ENCODE results near the gene ENO1.

ENO1 gene

DNA sequence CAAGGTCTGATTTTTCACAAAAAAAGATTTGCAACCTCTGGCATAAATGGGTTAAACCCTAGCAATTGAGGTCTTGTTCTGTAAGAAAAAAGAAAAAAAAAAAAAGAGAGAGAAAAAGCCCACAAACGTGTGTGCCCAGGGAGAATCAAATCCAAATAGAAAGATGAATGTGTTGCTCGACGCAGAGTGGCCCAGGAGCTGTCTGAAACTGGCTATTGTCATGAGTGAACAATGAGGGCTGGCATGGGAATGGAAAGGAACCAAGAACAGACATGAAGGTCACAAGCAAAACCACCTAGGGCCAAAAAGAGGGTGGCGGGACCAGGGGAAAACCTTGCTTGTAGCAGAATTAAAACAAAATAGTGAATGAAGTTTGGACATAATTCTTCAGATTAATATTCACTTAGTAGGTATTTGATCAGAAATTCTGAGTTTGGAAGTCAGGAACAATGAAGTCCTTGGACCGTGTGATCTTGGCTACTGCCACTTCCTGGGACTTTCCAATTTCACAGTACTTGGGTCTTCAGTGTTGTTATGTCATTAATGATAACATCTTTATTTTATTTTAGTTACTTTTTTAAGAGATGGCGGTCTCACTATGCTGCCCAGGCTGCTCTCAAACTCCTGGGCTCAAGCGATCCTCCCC lies 3.1 kb downstream of the ENO1 start:
- FAIRE-seq (no peak), DNase-seq (ENCODE audit: insufficient read length) (no peak)
- TF ChIP-seq TAF1 (IDR thresholded peaks at IDR 0.05; ENCODE audit: borderline replicate concordance, low read depth, low read length), result no peak
- TF ChIP-seq POLR2A (IDR thresholded peaks at IDR 0.05; ENCODE audit: low read depth, low read length), result no peak; the same call in 1 of the 2 replicates
- TF ChIP-seq POLR2AphosphoS5 (IDR thresholded peaks at IDR 0.05; ENCODE audit: low read depth, low read length), result peak; percentile 36; the same call in 1 of the 2 replicates

DNA sequence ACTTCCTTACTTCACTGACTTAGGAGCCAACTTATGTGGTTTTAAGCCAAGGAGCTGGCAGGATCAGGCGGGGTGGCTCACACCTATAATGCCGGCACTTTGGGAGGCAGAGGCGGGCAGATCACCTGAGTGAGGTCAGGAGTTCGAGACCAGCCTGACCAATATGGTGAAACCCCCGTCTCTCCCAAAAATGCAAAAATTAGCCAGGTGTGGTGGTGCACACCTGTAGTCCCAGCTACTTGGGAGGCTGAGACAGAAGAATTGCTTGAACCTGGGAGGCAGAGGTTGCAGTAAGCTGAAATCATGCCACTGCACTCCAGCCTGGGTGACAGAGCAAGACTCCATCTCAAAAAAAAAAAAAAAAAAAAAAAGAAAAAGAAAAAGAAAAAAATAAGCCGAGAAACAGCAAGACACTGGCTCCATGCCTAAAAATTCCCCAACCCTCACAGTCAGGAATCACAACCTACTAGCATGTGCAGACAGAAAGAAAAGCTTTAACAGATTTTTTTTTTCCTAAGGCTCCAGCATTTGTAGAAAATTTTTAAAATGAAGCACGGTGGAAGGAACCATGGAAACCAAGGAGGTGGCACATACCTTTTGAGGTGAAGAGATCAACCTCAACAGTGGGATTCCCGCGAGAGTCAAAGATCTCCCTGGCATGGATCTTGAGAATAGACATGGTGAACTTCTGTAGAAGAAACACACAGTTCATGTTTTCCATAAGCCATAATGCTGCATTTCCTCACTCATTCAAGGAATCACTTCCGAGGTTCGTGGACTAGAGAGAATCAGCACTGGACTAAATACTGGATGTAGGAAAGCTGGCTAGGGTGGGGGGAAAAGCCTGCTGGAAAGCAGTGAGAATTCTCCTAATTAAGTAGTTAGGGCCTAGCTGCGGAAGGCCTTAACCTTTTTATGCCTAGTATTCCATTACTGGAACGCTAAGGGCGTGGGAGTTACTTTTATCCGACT lies 4.0 kb downstream of the ENO1 start:
- no peak for DNase-seq (ENCODE audit: insufficient read length)
- FAIRE-seq, result no peak
- TF ChIP-seq POLR2AphosphoS5 (IDR thresholded peaks at IDR 0.05; ENCODE audit: low read depth, low read length) (peak; percentile 71; the same call in 1 of the 2 replicates), TAF1 (IDR thresholded peaks at IDR 0.05; ENCODE audit: borderline replicate concordance, low read depth, low read length) (no peak), POLR2A (IDR thresholded peaks at IDR 0.05; ENCODE audit: low read depth, low read length) (no peak)

DNA sequence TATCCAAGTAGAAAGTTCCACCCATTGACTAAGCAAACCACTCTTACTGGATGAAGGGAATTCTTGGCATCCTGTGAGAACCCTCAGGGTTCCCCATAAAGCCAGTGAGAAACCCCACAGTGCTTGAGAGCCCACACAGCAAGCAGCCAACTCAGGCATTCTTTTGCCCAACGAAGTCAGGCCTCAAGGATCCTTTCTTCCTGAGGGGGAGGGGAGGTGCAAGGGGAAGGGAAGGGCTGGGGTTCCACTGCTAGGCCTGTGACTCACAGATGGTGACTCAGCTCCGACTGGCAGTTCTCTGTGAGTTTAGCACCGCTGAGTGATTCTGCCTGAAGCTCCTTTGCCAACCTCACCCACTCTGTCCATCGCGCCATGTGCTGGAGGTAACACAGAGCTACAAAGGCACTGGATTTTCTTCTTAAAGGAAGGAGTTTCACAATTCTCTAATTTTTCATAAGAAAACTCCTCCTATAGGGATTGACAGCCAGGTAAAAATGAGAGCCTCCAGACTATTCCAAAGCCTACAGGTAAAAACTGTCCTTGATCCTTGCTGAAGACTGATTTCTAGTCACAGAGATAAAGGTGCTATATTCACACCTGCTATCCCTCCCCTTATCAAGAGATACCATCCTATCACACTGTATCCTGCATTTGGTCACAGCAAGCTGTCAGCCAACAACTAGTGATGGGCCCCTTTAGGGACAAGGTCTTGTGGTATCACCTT lies 4.8 kb downstream of the ENO1 start:
- FAIRE-seq (no peak), DNase-seq (ENCODE audit: insufficient read length) (no peak)

DNA sequence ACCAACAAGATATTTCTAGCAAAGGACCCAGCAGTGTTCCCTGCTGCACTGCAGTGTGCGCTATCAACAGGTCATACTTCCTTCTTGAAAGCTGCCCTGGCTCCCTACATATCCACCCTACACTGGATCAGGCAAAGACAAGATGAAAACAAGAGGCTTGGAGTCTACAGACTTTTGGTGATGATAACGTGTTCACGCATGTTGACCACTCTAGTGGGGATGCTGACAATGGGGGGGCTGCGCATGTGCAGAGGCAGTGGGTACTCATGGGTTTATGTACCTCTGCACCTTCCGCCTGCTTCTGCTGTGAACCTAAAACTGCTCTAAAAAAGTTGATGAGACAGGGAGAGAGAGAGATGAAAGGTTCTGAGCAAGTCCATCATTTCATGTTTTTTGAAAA lies 5.5 kb downstream of the ENO1 start:
- FAIRE-seq, result no peak
- no peak for DNase-seq (ENCODE audit: insufficient read length)
- no peak for TF ChIP-seq POLR2A (IDR thresholded peaks at IDR 0.05; ENCODE audit: low read depth, low read length)
- peak; percentile 32; the same call in 1 of the 2 replicates for TF ChIP-seq POLR2AphosphoS5 (IDR thresholded peaks at IDR 0.05; ENCODE audit: low read depth, low read length)

More for the DNA sequence above, 4.8 kb downstream of the ENO1 start:
- TF ChIP-seq POLR2AphosphoS5 (IDR thresholded peaks at IDR 0.05; ENCODE audit: low read depth, low read length), result no peak
- no peak for TF ChIP-seq TAF1 (IDR thresholded peaks at IDR 0.05; ENCODE audit: borderline replicate concordance, low read depth, low read length)
- 0 out of 2 replicates have a peak, but pooled peaks have one; percentile 27 for TF ChIP-seq POLR2A (IDR thresholded peaks at IDR 0.05; ENCODE audit: low read depth, low read length)

DNA sequence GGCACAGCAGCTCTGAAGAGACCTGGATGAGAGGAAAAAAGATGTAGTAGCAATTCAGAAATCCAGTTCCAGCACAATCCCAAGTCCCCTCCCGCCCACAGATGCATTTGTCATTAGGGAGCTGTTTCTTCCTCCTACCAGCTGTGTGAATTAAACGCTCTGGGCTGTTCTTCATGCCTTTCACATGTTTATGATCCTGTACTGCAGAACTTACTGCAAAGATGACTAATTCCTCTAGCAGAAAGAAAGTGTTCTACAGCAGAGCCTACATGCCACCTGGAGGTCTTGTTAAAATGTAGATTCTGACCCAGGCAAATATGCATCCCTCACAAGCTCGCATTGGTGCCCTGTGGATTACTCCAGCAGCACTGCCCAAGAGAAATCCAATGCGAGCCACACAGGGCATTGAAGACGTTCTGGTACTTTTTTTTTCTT lies 6.5 kb downstream of the ENO1 start:
- DNase-seq (ENCODE audit: insufficient read length), result no peak

DNA sequence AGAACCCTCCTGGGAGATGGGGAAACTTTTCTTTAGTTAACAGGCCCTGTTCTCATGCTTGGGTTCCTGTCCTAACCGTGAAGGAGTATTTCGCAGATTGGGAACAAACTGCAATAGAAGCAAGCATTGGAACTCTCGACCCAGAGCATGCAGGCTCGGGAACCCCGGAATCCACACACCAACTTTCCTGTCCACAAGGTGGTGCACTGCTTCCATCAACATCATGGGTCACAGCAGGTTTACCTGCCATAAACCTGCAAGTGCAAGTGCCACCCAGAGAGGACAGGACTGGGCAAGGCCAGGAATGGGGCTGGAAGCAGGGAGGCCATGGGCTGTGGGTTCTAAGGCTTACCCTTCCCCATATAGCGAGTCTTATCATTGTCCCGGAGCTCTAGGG lies 6.9 kb downstream of the ENO1 start:
- TF ChIP-seq TAF1 (IDR thresholded peaks at IDR 0.05; ENCODE audit: borderline replicate concordance, low read depth, low read length) (no peak), POLR2A (IDR thresholded peaks at IDR 0.05; ENCODE audit: low read depth, low read length) (no peak; the same call in 1 of the 2 replicates), POLR2AphosphoS5 (IDR thresholded peaks at IDR 0.05; ENCODE audit: low read depth, low read length) (no peak; the same call in 1 of the 2 replicates)
- DNase-seq (ENCODE audit: insufficient read length) (no peak), FAIRE-seq (no peak)

More for the DNA sequence above, 6.5 kb downstream of the ENO1 start:
- TF ChIP-seq POLR2A (IDR thresholded peaks at IDR 0.05; ENCODE audit: low read depth, low read length) (no peak; the same call in 1 of the 2 replicates), TAF1 (IDR thresholded peaks at IDR 0.05; ENCODE audit: borderline replicate concordance, low read depth, low read length) (no peak), POLR2AphosphoS5 (IDR thresholded peaks at IDR 0.05; ENCODE audit: low read depth, low read length) (no peak; the same call in none of the 2 replicates)
- no peak for FAIRE-seq

DNA sequence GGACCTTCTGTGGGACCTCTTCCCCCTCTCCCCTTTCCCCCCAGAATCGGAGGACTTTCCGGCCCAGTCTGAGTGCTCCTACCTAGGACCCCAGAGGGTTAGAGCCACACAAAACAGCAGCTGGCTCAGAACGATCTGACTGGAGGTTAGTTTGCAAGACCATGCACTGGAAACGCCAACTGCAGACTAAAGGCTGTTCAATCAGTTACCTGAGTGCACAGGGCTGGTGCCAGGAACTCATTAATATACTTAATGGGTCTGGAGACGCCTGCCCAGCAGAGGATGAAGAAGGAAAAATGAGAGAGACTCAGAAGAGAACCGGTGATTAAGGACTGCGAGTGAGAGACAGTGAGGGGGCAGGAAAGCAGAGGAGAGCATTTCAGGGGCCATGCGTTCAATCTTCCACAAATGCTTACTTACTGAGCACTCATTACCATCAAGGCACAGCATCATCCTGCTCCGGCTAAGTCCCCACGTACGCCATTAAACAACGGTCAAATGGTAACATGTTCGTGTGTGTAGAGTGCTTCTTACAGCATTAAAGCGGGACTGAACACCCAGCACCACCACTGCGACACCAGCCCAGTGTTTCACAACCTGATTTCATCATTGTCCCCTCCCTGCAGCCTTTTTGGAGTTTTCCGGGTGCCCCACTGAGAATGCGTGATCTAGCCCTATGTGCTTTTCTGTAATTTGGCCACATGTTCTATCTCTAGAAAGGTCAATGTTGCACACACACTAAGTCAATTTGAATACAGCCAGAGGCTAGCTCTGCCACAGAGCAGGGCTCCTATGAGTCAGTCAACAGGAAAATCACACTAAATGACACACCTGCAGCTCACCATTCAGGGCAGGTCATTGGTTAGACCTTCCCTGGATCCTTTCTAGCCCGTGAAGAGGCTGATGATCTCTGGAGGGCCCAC lies 7.6 kb downstream of the ENO1 start:
- DNase-seq (ENCODE audit: insufficient read length), result no peak
- TF ChIP-seq TAF1 (IDR thresholded peaks at IDR 0.05; ENCODE audit: borderline replicate concordance, low read depth, low read length) (no peak), POLR2AphosphoS5 (IDR thresholded peaks at IDR 0.05; ENCODE audit: low read depth, low read length) (0 out of 2 replicates have a peak, but pooled peaks have one; percentile 39)
- no peak for FAIRE-seq

DNA sequence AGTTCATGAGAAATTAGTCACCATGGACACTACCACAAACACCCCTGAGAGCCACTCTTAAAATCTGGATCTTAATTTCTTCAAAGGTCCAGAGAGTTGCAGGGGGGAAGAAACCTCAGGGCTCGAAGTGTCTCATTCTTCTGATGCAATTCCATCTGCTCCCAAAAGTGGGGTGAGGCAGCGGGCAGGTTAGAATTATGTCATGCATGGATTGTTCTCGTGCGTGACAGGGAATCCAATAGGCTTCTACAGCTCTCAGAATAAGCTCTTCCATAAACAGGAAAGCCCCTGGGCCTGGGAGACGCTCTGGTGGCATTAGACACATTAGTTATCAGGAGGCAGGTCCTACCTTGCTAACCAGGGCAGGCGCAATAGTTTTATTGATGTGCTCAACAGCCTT lies 8.4 kb downstream of the ENO1 start:
- TF ChIP-seq POLR2A (IDR thresholded peaks at IDR 0.05; ENCODE audit: low read depth, low read length), result no peak; the same call in 1 of the 2 replicates
- TF ChIP-seq POLR2AphosphoS5 (IDR thresholded peaks at IDR 0.05; ENCODE audit: low read depth, low read length), result no peak
- TF ChIP-seq TAF1 (IDR thresholded peaks at IDR 0.05; ENCODE audit: borderline replicate concordance, low read depth, low read length), result no peak
- FAIRE-seq, result no peak
- DNase-seq (ENCODE audit: insufficient read length), result no peak

DNA sequence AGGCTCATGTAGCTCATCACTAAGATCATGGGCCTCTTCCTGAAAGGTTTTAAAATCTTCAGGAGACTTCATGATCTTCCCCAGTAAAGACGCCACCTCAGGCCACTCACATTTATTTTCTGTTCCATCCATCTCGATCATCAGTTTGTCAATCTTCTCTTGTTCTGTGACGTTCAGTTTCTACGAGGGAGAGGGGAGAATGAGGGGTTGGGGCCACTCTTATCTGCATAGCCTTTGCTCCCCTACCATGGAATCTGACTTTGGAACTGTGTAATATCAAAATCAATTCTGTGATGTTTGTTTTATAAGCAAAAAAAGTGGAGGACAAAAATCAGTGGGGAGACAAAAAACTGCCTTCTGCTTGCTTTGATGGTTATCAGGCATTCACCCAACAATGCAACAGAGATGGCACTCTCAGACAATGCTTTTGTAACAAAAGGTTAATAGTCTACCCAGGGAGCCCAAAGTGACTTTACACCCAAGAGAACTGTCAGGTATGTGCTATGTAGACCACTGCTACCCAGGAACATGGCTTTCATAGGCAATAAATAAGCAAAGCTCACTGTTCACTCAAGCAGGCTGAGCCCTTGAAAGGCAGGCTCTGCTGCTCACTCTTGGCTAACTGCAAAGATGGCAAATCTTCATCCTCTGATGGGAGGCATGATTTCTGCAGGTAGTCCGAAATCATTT lies 10.5 kb downstream of the ENO1 start:
- FAIRE-seq, result no peak
- TF ChIP-seq TAF1 (IDR thresholded peaks at IDR 0.05; ENCODE audit: borderline replicate concordance, low read depth, low read length) (no peak), POLR2AphosphoS5 (IDR thresholded peaks at IDR 0.05; ENCODE audit: low read depth, low read length) (peak; percentile 73; the same call in 1 of the 2 replicates), POLR2A (IDR thresholded peaks at IDR 0.05; ENCODE audit: low read depth, low read length) (peak; percentile 78)
- no peak for DNase-seq (ENCODE audit: insufficient read length)
